ENCODE results near the gene C8A.

C8A gene

DNA sequence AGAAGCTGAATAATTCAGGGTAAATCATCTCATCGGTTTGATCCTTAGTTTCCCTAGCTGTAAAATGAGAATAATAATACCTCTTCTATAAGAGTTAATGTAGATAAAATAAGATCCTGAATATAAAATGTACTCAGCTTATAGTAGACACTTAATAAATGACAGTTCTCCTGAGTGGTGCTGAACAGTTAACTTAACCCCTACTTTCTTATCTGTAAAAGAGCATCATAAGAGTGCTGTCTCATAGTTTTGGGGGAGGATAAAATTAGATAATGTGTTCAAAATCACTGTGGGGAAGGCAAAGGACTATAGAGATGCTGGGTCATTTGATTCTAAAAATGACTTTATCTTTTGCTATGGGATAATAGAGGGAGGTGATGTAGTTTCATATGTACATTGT is 593 bp downstream of the C8A start:
- Mint-ChIP-seq H3K9me3 (no peaks in the 10 kb centered on the region), H3K36me3 (ENCODE audit: low read depth) (no peaks in the 10 kb centered on the region), H3K27me3 (peaks cover 16% of the 10 kb centered on the region), H3K4me3 (no peak overlapping the region), H3K27ac (no peak overlapping the region), H3K4me1 (ENCODE audit: low read depth) (no peaks in the 10 kb centered on the region)

DNA sequence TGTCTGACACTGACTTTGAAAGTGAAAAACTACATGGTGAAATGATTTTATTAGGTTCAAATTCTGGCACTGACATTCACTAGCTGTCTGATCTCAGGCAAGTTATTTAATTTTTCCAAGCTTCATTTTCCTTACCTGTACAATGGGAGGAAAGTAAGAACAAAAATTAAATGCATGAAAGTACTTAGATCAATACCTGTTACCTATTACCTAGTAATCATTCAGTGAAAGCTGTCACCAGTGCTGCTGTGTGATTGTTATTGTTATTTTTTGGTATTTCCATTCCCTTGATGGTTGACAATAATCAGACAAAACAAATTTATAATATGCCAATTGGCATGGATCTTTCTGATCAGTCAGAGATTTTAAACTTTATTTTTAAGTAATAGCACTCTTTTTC is 1.6 kb downstream of the C8A start:
- H3K27me3 Mint-ChIP-seq: peaks cover 20% of the 10 kb centered on the region
- no peaks in the 10 kb centered on the region for H3K9me3 Mint-ChIP-seq
- H3K4me3 Mint-ChIP-seq: no peak overlapping the region
- H3K36me3 Mint-ChIP-seq (ENCODE audit: low read depth): no peaks in the 10 kb centered on the region
- no peaks in the 10 kb centered on the region for H3K4me1 Mint-ChIP-seq (ENCODE audit: low read depth)
- no peak overlapping the region for H3K27ac Mint-ChIP-seq

GRCh38 chr1:56859287-56859686 is 4.7 kb downstream of the C8A start:
- no peak overlapping the region for H3K4me3 Mint-ChIP-seq
- H3K36me3 Mint-ChIP-seq (ENCODE audit: low read depth): no peaks in the 10 kb centered on the region
- no peak overlapping the region for H3K27ac Mint-ChIP-seq
- no peaks in the 10 kb centered on the region for H3K9me3 Mint-ChIP-seq
- H3K27me3 Mint-ChIP-seq: peaks cover 24% of the 10 kb centered on the region
- no peaks in the 10 kb centered on the region for H3K4me1 Mint-ChIP-seq (ENCODE audit: low read depth)

DNA sequence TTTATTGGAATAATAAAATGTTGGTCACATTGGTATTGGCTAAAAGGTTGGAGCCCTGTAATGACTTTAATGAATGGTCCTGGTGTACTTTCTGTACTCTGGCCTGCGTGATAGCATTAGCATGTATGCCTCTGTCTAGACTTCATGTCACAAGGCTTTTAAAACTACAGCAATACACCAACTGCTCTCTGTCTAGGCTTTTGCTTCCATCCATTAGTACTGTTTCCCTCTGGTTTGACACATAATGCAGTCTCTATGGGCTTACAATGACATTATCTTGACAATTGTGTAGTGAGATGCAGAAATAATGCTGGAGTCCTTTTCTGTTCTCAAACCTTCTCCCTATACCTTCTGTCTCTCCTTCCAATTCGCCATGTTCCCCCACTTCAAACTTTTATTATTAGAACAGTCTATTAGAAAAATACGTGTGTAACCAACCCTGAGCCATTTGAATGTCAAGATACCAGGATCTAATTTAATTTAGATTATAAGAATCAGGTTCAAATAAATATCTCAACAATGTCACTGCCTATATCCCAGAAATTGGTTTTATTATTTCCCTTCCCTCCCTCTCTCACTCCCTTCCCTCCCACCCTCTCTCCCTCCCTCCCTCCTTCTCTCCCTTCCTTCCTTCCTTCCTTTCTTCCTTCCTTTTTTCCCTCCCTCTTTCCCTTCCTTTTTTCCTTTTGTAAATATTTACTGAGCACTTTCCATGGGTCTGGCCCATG is 8.8 kb downstream of the C8A start:
- Mint-ChIP-seq H3K36me3 (ENCODE audit: low read depth) (no peaks in the 10 kb centered on the region), H3K9me3 (no peaks in the 10 kb centered on the region), H3K4me3 (no peak overlapping the region), H3K27me3 (peaks cover 16% of the 10 kb centered on the region), H3K4me1 (ENCODE audit: low read depth) (no peaks in the 10 kb centered on the region), H3K27ac (no peak overlapping the region)

GRCh38 chr1:56864430-56864829 is 9.8 kb downstream of the C8A start:
- H3K4me3 Mint-ChIP-seq: no peak overlapping the region
- no peaks in the 10 kb centered on the region for H3K36me3 Mint-ChIP-seq (ENCODE audit: low read depth)
- no peaks in the 10 kb centered on the region for H3K9me3 Mint-ChIP-seq
- H3K27ac Mint-ChIP-seq: no peak overlapping the region
- H3K4me1 Mint-ChIP-seq (ENCODE audit: low read depth): no peaks in the 10 kb centered on the region
- peaks cover 23% of the 10 kb centered on the region for H3K27me3 Mint-ChIP-seq

GRCh38 chr1:56866656-56867055 is 12.1 kb downstream of the C8A start:
- no peaks in the 10 kb centered on the region for H3K36me3 Mint-ChIP-seq (ENCODE audit: low read depth)

DNA sequence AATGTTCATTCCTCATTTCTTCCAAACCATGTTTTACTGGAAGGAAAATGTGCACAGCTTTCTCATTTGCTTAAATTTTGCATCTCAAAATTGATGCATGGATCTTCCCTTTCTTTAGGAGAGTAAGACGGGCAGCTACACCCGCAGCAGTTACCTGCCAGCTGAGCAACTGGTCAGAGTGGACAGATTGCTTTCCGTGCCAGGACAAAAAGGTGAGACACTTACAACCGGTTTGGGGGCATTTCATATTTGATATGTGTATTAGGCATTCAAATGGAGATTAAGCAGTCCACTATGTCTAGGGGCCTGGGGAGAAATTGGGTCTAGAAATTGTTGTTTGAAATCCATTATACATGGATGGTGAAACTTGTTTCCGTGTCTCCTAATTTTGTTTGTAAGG is 12.9 kb downstream of the C8A start:
- Mint-ChIP-seq H3K4me3 (no peak overlapping the region), H3K9me3 (no peaks in the 10 kb centered on the region), H3K27me3 (peaks cover 32% of the 10 kb centered on the region), H3K4me1 (ENCODE audit: low read depth) (no peaks in the 10 kb centered on the region), H3K27ac (no peak overlapping the region), H3K36me3 (ENCODE audit: low read depth) (no peaks in the 10 kb centered on the region)

More at GRCh38 chr1:56866656-56867055, 12.1 kb downstream of the C8A start:
- Mint-ChIP-seq H3K27me3 (peaks cover 30% of the 10 kb centered on the region), H3K4me1 (ENCODE audit: low read depth) (no peaks in the 10 kb centered on the region), H3K27ac (no peak overlapping the region), H3K4me3 (no peak overlapping the region), H3K9me3 (no peaks in the 10 kb centered on the region)

DNA sequence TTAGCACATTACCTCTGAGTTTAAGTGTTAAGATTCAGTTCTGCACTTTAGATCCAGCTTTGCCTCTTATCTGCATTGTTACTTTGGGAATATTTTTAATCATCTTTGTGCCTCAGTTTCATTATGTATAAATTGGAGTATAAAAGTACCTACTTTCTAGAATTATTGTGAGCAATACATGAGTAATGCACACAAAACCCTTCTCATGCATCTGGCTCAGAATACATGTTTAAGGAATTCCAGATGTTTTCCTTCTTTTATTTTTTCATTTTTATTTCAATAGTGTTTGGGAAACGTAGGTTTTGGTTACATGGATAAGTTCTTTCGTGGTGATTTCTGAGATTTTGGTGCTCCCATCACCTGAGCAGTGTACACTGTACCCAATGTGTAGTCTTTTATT is 14.2 kb downstream of the C8A start:
- H3K27ac Mint-ChIP-seq: no peak overlapping the region
- peaks cover 32% of the 10 kb centered on the region for H3K27me3 Mint-ChIP-seq
- no peaks in the 10 kb centered on the region for H3K4me1 Mint-ChIP-seq (ENCODE audit: low read depth)
- H3K9me3 Mint-ChIP-seq: no peaks in the 10 kb centered on the region
- H3K36me3 Mint-ChIP-seq (ENCODE audit: low read depth): no peaks in the 10 kb centered on the region
- H3K4me3 Mint-ChIP-seq: no peak overlapping the region

GRCh38 chr1:56872597-56872996 is 18.0 kb downstream of the C8A start:
- Mint-ChIP-seq H3K36me3 (ENCODE audit: low read depth) (no peaks in the 10 kb centered on the region), H3K27me3 (peaks cover 22% of the 10 kb centered on the region), H3K27ac (no peak overlapping the region), H3K4me1 (ENCODE audit: low read depth) (no peaks in the 10 kb centered on the region), H3K4me3 (no peak overlapping the region), H3K9me3 (no peaks in the 10 kb centered on the region)

GRCh38 chr1:56873213-56873612 is 18.6 kb downstream of the C8A start:
- Mint-ChIP-seq H3K27ac (no peak overlapping the region), H3K9me3 (no peaks in the 10 kb centered on the region), H3K27me3 (peaks cover 22% of the 10 kb centered on the region), H3K36me3 (ENCODE audit: low read depth) (no peaks in the 10 kb centered on the region), H3K4me1 (ENCODE audit: low read depth) (no peaks in the 10 kb centered on the region), H3K4me3 (no peak overlapping the region)

GRCh38 chr1:56874689-56875088 is 20.1 kb downstream of the C8A start:
- H3K27ac Mint-ChIP-seq: no peak overlapping the region
- no peak overlapping the region for H3K4me3 Mint-ChIP-seq
- H3K4me1 Mint-ChIP-seq (ENCODE audit: low read depth): no peaks in the 10 kb centered on the region

GRCh38 chr1:56877973-56878372 is 23.4 kb downstream of the C8A start:
- Mint-ChIP-seq H3K27ac (no peak overlapping the region), H3K36me3 (ENCODE audit: low read depth) (no peaks in the 10 kb centered on the region), H3K4me3 (no peak overlapping the region), H3K27me3 (no peaks in the 10 kb centered on the region), H3K4me1 (ENCODE audit: low read depth) (no peaks in the 10 kb centered on the region), H3K9me3 (no peaks in the 10 kb centered on the region)

More at GRCh38 chr1:56874689-56875088, 20.1 kb downstream of the C8A start:
- Mint-ChIP-seq H3K27me3 (peaks cover 13% of the 10 kb centered on the region), H3K9me3 (no peaks in the 10 kb centered on the region), H3K36me3 (ENCODE audit: low read depth) (no peaks in the 10 kb centered on the region)

DNA sequence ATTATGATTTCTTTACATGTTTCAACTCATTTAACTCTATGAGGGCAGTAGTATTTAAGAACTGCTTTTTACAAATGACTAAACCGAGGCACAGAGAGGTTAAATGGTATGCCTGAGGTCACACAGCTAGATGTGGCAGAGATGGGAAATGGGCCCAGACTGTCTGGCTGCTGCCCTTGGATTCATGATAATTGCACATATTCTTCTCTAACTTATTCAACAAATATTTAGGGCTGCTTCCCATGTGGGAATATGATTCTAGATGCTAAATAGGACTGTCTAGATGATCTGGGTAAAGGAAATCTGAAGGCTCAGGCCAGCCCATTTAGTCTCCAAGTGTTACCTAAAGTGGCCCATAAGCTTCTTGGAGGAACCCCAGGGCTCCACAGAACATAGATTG is 26.2 kb downstream of the C8A start:
- H3K4me1 Mint-ChIP-seq (ENCODE audit: low read depth): no peaks in the 10 kb centered on the region
- no peaks in the 10 kb centered on the region for H3K9me3 Mint-ChIP-seq
- no peak overlapping the region for H3K4me3 Mint-ChIP-seq
- no peaks in the 10 kb centered on the region for H3K36me3 Mint-ChIP-seq (ENCODE audit: low read depth)
- no peak overlapping the region for H3K27ac Mint-ChIP-seq
- no peaks in the 10 kb centered on the region for H3K27me3 Mint-ChIP-seq

DNA sequence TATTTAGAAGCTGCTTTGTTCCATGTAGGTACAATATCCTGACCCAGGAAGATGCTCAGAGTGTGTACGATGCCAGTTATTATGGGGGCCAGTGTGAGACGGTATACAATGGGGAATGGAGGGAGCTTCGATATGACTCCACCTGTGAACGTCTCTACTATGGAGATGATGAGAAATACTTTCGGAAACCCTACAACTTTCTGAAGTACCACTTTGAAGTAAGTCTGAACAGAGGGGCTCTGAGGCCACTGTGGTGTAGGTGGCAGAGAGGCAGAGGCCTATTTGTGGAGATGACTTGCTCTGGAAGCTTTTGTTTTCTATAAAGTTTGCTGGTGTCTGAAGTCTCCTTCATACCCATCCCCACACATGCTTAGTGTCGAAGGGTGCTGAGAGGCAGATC is 26.8 kb downstream of the C8A start:
- H3K4me1 Mint-ChIP-seq (ENCODE audit: low read depth): no peaks in the 10 kb centered on the region
- H3K4me3 Mint-ChIP-seq: no peak overlapping the region
- H3K27ac Mint-ChIP-seq: no peak overlapping the region
- H3K27me3 Mint-ChIP-seq: peaks cover under 1% of the 10 kb centered on the region
- no peaks in the 10 kb centered on the region for H3K9me3 Mint-ChIP-seq
- H3K36me3 Mint-ChIP-seq (ENCODE audit: low read depth): no peaks in the 10 kb centered on the region

GRCh38 chr1:56890229-56890628 is 35.6 kb downstream of the C8A start:
- Mint-ChIP-seq H3K27me3 (peaks cover 9% of the 10 kb centered on the region), H3K27ac (no peak overlapping the region), H3K36me3 (ENCODE audit: low read depth) (no peaks in the 10 kb centered on the region), H3K4me3 (no peak overlapping the region), H3K4me1 (ENCODE audit: low read depth) (no peaks in the 10 kb centered on the region), H3K9me3 (no peaks in the 10 kb centered on the region)

DNA sequence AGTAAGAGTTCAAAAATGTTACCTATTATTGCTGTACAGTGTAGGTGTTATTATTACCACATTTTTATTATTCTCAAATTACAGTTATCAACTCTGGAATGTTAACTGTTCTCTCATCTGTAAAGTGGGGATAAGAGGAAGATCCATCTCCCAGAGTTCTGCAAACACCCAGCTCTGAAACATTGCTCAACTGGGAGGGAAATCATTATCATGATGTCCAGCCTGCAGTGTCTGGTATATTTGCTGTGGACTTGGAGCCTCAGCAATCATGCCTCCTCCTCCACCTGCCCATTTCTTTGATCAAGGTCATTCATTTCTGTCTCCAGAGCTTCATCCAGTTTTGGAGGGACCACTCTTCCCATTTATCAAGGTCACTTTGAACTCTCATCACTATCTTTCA is 39.4 kb downstream of the C8A start:
- Mint-ChIP-seq H3K4me3 (no peak overlapping the region), H3K36me3 (ENCODE audit: low read depth) (no peaks in the 10 kb centered on the region), H3K9me3 (no peaks in the 10 kb centered on the region)

More for the DNA sequence above, 39.4 kb downstream of the C8A start:
- no peaks in the 10 kb centered on the region for H3K4me1 Mint-ChIP-seq (ENCODE audit: low read depth)
- peaks cover 4% of the 10 kb centered on the region for H3K27me3 Mint-ChIP-seq
- H3K27ac Mint-ChIP-seq: no peak overlapping the region
